ENCODE measurements around the gene ACOXL.

The ACOXL gene

DNA sequence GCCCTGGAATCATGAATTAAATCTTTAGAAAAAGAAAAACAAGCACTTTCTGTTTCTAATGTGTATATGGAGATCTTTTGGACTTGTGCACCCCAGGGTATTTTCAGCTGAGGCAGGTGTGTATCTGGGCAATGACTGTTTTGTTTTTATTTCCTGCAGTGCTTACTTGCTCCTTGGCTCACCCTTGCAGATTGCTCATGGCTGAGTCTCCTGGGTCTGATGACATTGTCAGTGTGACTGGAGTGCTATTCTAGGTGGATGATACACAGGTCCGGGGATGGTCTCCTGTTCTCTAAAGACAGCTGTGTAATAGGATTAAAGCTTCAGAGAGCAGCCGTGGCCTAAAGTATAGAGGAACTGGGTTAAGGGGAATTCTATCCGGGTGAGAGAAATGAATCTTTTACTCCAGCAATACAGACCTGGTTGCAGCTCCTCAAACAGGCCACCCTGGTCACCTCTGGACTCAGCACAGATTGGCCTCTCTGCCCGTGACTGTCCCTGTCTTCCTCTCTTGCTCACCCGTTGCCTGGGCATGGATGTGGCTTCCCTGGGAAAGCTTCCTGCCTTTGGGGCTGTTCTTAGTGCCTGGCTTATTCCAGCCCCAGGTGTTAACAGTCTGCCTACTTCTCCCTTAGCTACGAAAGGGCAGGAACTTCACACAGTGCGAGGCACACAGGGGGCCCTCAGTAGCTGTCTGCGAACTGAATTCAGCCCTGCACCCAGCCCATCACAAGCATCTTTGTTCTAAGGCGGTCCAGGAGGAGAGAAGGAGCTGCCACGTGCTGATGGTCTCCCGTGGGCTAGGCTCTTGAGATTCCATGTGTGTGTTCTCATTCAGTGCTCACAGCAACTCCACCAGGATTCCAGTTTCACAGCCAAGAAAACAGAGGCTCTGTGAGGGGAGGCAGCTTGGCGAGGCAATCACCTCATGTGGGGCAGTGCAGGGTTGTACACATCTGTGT lies 84.3 kb downstream of the ACOXL start:
- H3K36me3 ChIP-seq (ENCODE audit: control insufficient read depth in 1 of 2, insufficient read depth in 2 of 2, low read depth in 1 of 2, low read length in 2 of 2) = no peaks in the 10 kb centered on the region
- WGBS = 83% methylated on average over 11 of the region's 12 CpGs

DNA sequence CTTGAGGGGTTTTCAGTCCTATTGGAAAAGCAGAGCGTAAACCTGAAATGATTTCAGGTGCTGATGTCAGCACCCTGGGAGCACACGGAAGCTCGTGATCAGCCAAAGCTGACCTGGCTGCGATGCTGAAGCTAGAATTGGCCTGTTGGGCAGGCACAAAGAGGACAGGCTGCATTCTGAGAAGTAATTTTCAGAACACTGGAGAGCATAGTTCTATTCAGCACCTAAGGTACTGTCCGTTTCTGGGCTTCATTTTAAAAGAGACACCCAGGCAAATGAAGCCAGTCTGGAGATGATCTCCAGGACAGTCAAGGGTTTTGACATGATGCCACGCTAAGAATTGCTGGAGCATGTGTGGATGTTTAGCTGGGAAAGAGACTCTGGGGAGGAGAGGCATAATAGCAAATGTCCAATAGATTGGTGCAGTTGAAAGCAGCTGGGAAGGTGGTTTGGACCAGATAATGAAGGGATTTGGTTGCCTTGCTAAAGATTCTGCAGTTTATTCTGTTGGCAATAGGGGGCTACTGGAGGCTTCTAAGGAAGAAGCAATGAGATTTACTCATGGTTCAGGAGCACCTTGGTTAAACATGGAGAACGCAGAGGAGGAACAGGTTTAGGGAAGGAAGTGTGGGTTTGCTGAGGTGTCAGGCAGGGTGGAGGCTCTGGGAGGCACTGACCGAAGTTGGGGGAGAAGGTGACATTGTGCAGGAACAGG lies 86.6 kb downstream of the ACOXL start:
- Histone ChIP-seq H3K4ac (ENCODE audit: low read depth in 1 of 2, low read length in 2 of 2) (no peak overlapping the region), H4K91ac (ENCODE audit: low read length) (no peak overlapping the region), H2BK15ac (ENCODE audit: low read depth, poor library complexity, severe bottlenecking) (no peak overlapping the region), H3K4me2 (ENCODE audit: low read length, poor library complexity, severe bottlenecking) (no peak overlapping the region), H2BK5ac (ENCODE audit: low read depth, low read length, poor library complexity, severe bottlenecking) (no peak overlapping the region), H2AK5ac (ENCODE audit: low read length, severe bottlenecking) (no peak overlapping the region), H3K4me1 (ENCODE audit: control insufficient read depth, insufficient read depth, low read depth, low read length) (no peaks in the 10 kb centered on the region), H3K36me3 (ENCODE audit: control insufficient read depth in 1 of 2, insufficient read depth in 2 of 2, low read depth in 1 of 2, low read length in 2 of 2) (no peaks in the 10 kb centered on the region), H2BK120ac (ENCODE audit: low read depth, low read length) (no peak overlapping the region), H2BK12ac (ENCODE audit: low read length in 2 of 2) (no peak overlapping the region), H3K9ac (ENCODE audit: low read length) (no peak overlapping the region), H3K9me3 (ENCODE audit: control insufficient read depth, low read length) (peaks cover 10% of the 10 kb centered on the region), H3K79me1 (replicated peaks; ENCODE audit: low read length, poor library complexity, severe bottlenecking) (no peaks in the 10 kb centered on the region), H4K8ac (ENCODE audit: low read length) (no peak overlapping the region), H3K23ac (ENCODE audit: low read length in 2 of 2) (no peak overlapping the region), H3K27ac (ENCODE audit: low read length, poor library complexity, severe bottlenecking) (no peak overlapping the region), H2AFZ (ENCODE audit: low read depth, low read length) (no peak overlapping the region), H3K14ac (ENCODE audit: low read length in 2 of 2) (no peak overlapping the region), H3K27me3 (ENCODE audit: control insufficient read depth in 1 of 2, insufficient read depth in 1 of 2, low read length in 2 of 2) (peaks cover 52 to 65% of the 10 kb centered on the region in 2 experiments), H3K4me3 (ENCODE audit: insufficient read depth in 1 of 2, low read depth in 1 of 2, low read length in 2 of 2) (no peak overlapping the region), H3K18ac (ENCODE audit: low read depth in 1 of 2, low read length in 2 of 2) (no peak overlapping the region)
- no peak for DNase-seq
- 87% methylated on average over 8 of the region's 8 CpGs for WGBS

More for the DNA sequence above, 84.3 kb downstream of the ACOXL start:
- H4K8ac ChIP-seq (ENCODE audit: low read length) = no peak overlapping the region
- H3K9me3 ChIP-seq (ENCODE audit: control insufficient read depth, low read length) = no peaks in the 10 kb centered on the region
- no peak overlapping the region for H2BK5ac ChIP-seq (ENCODE audit: low read depth, low read length, poor library complexity, severe bottlenecking)
- no peak overlapping the region for H3K18ac ChIP-seq (ENCODE audit: low read depth in 1 of 2, low read length in 2 of 2)
- H2BK120ac ChIP-seq (ENCODE audit: low read depth, low read length) = no peak overlapping the region
- no peak for DNase-seq
- H2AFZ ChIP-seq (ENCODE audit: low read depth, low read length) = no peak overlapping the region
- no peak overlapping the region for H3K27ac ChIP-seq (ENCODE audit: low read length, poor library complexity, severe bottlenecking)
- H3K14ac ChIP-seq (ENCODE audit: low read length in 2 of 2) = no peak overlapping the region
- H3K4me2 ChIP-seq (ENCODE audit: low read length, poor library complexity, severe bottlenecking) = no peak overlapping the region
- no peaks in the 10 kb centered on the region for H3K79me1 ChIP-seq (replicated peaks; ENCODE audit: low read length, poor library complexity, severe bottlenecking)
- H3K23ac ChIP-seq (ENCODE audit: low read length in 2 of 2) = no peak overlapping the region
- no peak overlapping the region for H3K4ac ChIP-seq (ENCODE audit: low read depth in 1 of 2, low read length in 2 of 2)
- no peak overlapping the region for H3K4me3 ChIP-seq (ENCODE audit: insufficient read depth in 1 of 2, low read depth in 1 of 2, low read length in 2 of 2)
- H2BK15ac ChIP-seq (ENCODE audit: low read depth, poor library complexity, severe bottlenecking) = no peak overlapping the region
- no peak overlapping the region for H3K9ac ChIP-seq (ENCODE audit: low read length)
- no peak overlapping the region for H2BK12ac ChIP-seq (ENCODE audit: low read length in 2 of 2)
- no peak overlapping the region for H2AK5ac ChIP-seq (ENCODE audit: low read length, severe bottlenecking)
- H3K27me3 ChIP-seq (ENCODE audit: control insufficient read depth in 1 of 2, insufficient read depth in 1 of 2, low read length in 2 of 2) = peaks cover 58 to 62% of the 10 kb centered on the region in 2 experiments
- no peaks in the 10 kb centered on the region for H3K4me1 ChIP-seq (ENCODE audit: control insufficient read depth, insufficient read depth, low read depth, low read length)
- no peak overlapping the region for H4K91ac ChIP-seq (ENCODE audit: low read length)

DNA sequence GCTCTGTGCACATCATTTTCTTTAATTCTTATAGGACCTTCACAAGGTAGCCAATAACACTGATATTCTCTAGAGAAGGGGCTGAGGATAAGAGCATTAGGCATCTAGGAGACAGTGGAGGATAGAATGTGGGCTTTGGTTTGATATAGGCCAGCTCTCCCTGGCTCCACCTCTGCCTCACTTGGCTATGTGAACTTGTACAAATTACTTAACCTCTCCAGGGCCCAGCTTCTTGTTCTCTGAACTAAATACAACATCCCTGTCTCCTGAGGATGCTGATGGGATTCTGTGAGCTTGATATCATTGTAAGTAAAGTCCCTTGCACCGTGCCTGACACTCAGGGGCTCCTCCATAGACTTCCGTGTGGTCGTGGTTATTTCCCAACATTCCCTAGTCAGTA lies 87.3 kb downstream of the ACOXL start:
- H3K4ac ChIP-seq (ENCODE audit: low read depth in 1 of 2, low read length in 2 of 2) = no peak overlapping the region
- no peak overlapping the region for H3K9ac ChIP-seq (ENCODE audit: low read length)
- H2AK5ac ChIP-seq (ENCODE audit: low read length, severe bottlenecking) = no peak overlapping the region
- no peak overlapping the region for H3K27ac ChIP-seq (ENCODE audit: low read length, poor library complexity, severe bottlenecking)
- no peak overlapping the region for H3K4me3 ChIP-seq (ENCODE audit: insufficient read depth in 1 of 2, low read depth in 1 of 2, low read length in 2 of 2)
- no peak overlapping the region for H2BK12ac ChIP-seq (ENCODE audit: low read length in 2 of 2)
- no peak overlapping the region for H4K8ac ChIP-seq (ENCODE audit: low read length)
- H3K23ac ChIP-seq (ENCODE audit: low read length in 2 of 2) = no peak overlapping the region
- H3K14ac ChIP-seq (ENCODE audit: low read length in 2 of 2) = no peak overlapping the region
- peaks cover 10% of the 10 kb centered on the region for H3K9me3 ChIP-seq (ENCODE audit: control insufficient read depth, low read length)
- 80% methylated on average over 3 of the region's 3 CpGs for WGBS
- H3K79me1 ChIP-seq (replicated peaks; ENCODE audit: low read length, poor library complexity, severe bottlenecking) = no peaks in the 10 kb centered on the region
- no peak overlapping the region for H2BK5ac ChIP-seq (ENCODE audit: low read depth, low read length, poor library complexity, severe bottlenecking)
- H3K18ac ChIP-seq (ENCODE audit: low read depth in 1 of 2, low read length in 2 of 2) = no peak overlapping the region
- H2BK15ac ChIP-seq (ENCODE audit: low read depth, poor library complexity, severe bottlenecking) = no peak overlapping the region
- no peak overlapping the region for H3K4me2 ChIP-seq (ENCODE audit: low read length, poor library complexity, severe bottlenecking)
- no peaks in the 10 kb centered on the region for H3K4me1 ChIP-seq (ENCODE audit: control insufficient read depth, insufficient read depth, low read depth, low read length)
- H3K36me3 ChIP-seq (ENCODE audit: control insufficient read depth in 1 of 2, insufficient read depth in 2 of 2, low read depth in 1 of 2, low read length in 2 of 2) = no peaks in the 10 kb centered on the region
- no peak overlapping the region for H4K91ac ChIP-seq (ENCODE audit: low read length)
- DNase-seq = no peak
- H3K27me3 ChIP-seq (ENCODE audit: control insufficient read depth in 1 of 2, insufficient read depth in 1 of 2, low read length in 2 of 2) = peaks cover 52 to 67% of the 10 kb centered on the region in 2 experiments
- H2BK120ac ChIP-seq (ENCODE audit: low read depth, low read length) = no peak overlapping the region
- H2AFZ ChIP-seq (ENCODE audit: low read depth, low read length) = no peak overlapping the region

DNA sequence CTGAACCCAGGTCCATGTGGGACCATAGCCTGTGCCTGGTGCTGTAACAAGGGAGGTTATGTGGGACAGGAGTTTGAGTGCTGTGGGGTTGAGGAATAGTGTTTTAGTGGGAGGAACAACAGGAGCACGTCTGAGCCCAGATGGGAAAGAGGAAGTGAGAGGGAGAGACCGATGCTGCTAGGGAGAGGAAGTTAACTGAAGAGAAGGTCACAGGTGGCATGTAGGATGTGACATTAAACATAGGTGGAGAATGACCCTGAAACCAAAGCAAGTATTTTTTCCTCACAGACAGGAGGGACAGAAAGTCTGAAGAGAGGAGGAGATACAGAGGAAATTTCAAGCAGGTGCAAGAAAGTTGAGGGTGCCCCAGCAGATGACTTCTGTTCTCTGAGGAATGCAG lies 87.8 kb downstream of the ACOXL start:
- no peak overlapping the region for H3K18ac ChIP-seq (ENCODE audit: low read depth in 1 of 2, low read length in 2 of 2)
- H3K4me3 ChIP-seq (ENCODE audit: insufficient read depth in 1 of 2, low read depth in 1 of 2, low read length in 2 of 2) = no peak overlapping the region
- H2AK5ac ChIP-seq (ENCODE audit: low read length, severe bottlenecking) = no peak overlapping the region
- H3K27ac ChIP-seq (ENCODE audit: low read length, poor library complexity, severe bottlenecking) = no peak overlapping the region
- no peak overlapping the region for H2BK5ac ChIP-seq (ENCODE audit: low read depth, low read length, poor library complexity, severe bottlenecking)
- WGBS = 59% methylated on average over 2 of the region's 2 CpGs
- no peak overlapping the region for H2BK12ac ChIP-seq (ENCODE audit: low read length in 2 of 2)
- no peak overlapping the region for H3K4me2 ChIP-seq (ENCODE audit: low read length, poor library complexity, severe bottlenecking)
- H3K4ac ChIP-seq (ENCODE audit: low read depth in 1 of 2, low read length in 2 of 2) = no peak overlapping the region
- no peak for DNase-seq
- no peak overlapping the region for H4K91ac ChIP-seq (ENCODE audit: low read length)
- no peaks in the 10 kb centered on the region for H3K4me1 ChIP-seq (ENCODE audit: control insufficient read depth, insufficient read depth, low read depth, low read length)
- H2BK15ac ChIP-seq (ENCODE audit: low read depth, poor library complexity, severe bottlenecking) = no peak overlapping the region
- H2AFZ ChIP-seq (ENCODE audit: low read depth, low read length) = no peak overlapping the region
- no peaks in the 10 kb centered on the region for H3K79me1 ChIP-seq (replicated peaks; ENCODE audit: low read length, poor library complexity, severe bottlenecking)
- peaks cover 10% of the 10 kb centered on the region for H3K9me3 ChIP-seq (ENCODE audit: control insufficient read depth, low read length)
- no peak overlapping the region for H4K8ac ChIP-seq (ENCODE audit: low read length)
- no peak overlapping the region for H3K9ac ChIP-seq (ENCODE audit: low read length)
- H3K27me3 ChIP-seq (ENCODE audit: control insufficient read depth in 1 of 2, insufficient read depth in 1 of 2, low read length in 2 of 2) = peaks cover 56 to 71% of the 10 kb centered on the region in 2 experiments
- H3K14ac ChIP-seq (ENCODE audit: low read length in 2 of 2) = no peak overlapping the region
- H3K23ac ChIP-seq (ENCODE audit: low read length in 2 of 2) = no peak overlapping the region
- no peak overlapping the region for H2BK120ac ChIP-seq (ENCODE audit: low read depth, low read length)
- H3K36me3 ChIP-seq (ENCODE audit: control insufficient read depth in 1 of 2, insufficient read depth in 2 of 2, low read depth in 1 of 2, low read length in 2 of 2) = no peaks in the 10 kb centered on the region

All from mesenchymal stem cell (in vitro differentiated cells and primary cell).